Gastrocnemius medialis (tissue), 4 donors: Measurements from ENCODE around the gene ALG8. TPM values are rescaled to one million over a fixed set of nuclear protein-coding genes. Genes with fewer than 3 reads are reported as not detected.
"Not testable (repeated sequence)": the region's sequence is repeated elsewhere in the genome, so short reads cannot be mapped to it uniquely, and the experiment has no call there.

Experiments used
- ATAC-seq, 2 donors: fragments of 150-250 bp; one replicate each; pipeline ENCODE4 v1.9.1; 2016
- DNase-seq, 2 donors: peaks; one replicate each; pipeline ENCODE4 v3.0.0-alpha.2; 2019
- H3K27ac ChIP-seq, 4 donors: fragments of 200-600 bp; sonication (generic); 1 replicate in 1 of 4; 2 replicates in 3 of 4; pipeline ENCODE4 v1.5.1; 2016 to 2018; ENCODE audit warnings: mild to moderate bottlenecking in 2 of 4, moderate library complexity in 1 of 4
- H3K27me3 ChIP-seq, 3 donors: fragments of 200-600 bp; sonication (generic) in 2 of 3; 1 replicate in 1 of 3; 2 replicates in 2 of 3; pipeline versions ENCODE4 v1.5.1 to v1.6.0; 2016 to 2019; ENCODE audit warnings: mild to moderate bottlenecking in 1 of 3, moderate library complexity in 1 of 3
- H3K36me3 ChIP-seq, 2 donors: fragments of 200-600 bp; sonication (generic) in 1 of 2; one replicate each; pipeline ENCODE4 v1.5.1; 2017 to 2018
- H3K4me1 ChIP-seq, 2 donors: fragments of 200-600 bp; sonication (generic) in 1 of 2; one replicate each; pipeline ENCODE4 v1.5.1; 2016 to 2017; ENCODE audit warnings: mild to moderate bottlenecking in 2 of 2
- H3K4me3 ChIP-seq, 4 donors: fragments of 200-600 bp; sonication (generic) in 3 of 4; 1 replicate in 1 of 4; 2 replicates in 3 of 4; pipeline ENCODE4 v1.5.1; 2016 to 2019; ENCODE audit warnings: mild to moderate bottlenecking in 2 of 4
- H3K9me3 ChIP-seq, 3 donors: fragments of 200-600 bp; sonication (generic) in 2 of 3; 1 replicate in 1 of 3; 2 replicates in 2 of 3; pipeline ENCODE4 v1.5.1; 2016 to 2019
- CTCF ChIP-seq, 5 experiments: fragments of 450-650 bp in 3 of 5; fragments of 200-600 bp in 2 of 5; sonication (generic) in 2 of 5; IDR thresholded peaks in 4 of 5; conservative IDR thresholded peaks in 1 of 5; 1 replicate in 4 of 5; 2 replicates in 1 of 5; pipeline ENCODE4 v1.5.1; 2016 to 2019; ENCODE audit warnings: antibody characterized with exemption in 5 of 5, mild to moderate bottlenecking in 3 of 5, moderate library complexity in 3 of 5
- POLR2A ChIP-seq, 2 donors: fragments of 450-650 bp; IDR thresholded peaks; one replicate each; pipeline ENCODE4 v1.6.1; 2017; ENCODE audit warnings: antibody characterized with exemption in 2 of 2, mild to moderate bottlenecking in 2 of 2, moderate library complexity in 2 of 2
- in situ Hi-C, 4 donors: fragments of 200-750 bp; cut with MboI; loops; one replicate each; pipeline versions ENCODE4 v1.15.0 to v1.8.0; 2017; ENCODE audit warnings: low sequenced_read_pairs in 4 of 4
- intact Hi-C: fragments of 100-400 bp; cut with DNase I; formaldehyde crosslinking; loops from one replicate; pipeline ENCODE4 v1.15.1; 2023; ENCODE audit warnings: low total_unique reads
- total RNA-seq, 4 donors: library from RNA; depleted of rRNA; stranded (reverse); fragments of >200 nt; gene quantifications; one replicate each; pipeline versions ENCODE4 v1.1.0 to v1.2.3, GENCODE V29; 2016

Gene ALG8
- total RNA-seq, 4 donors from 2014 or later = 9.0 to 12.9 (median 10.9) TPM

GRCh38 chr11:78094250-78094649, 45.2 kb downstream of the ALG8 start:
- no peak overlapping the region for H3K4me3 ChIP-seq
- H3K36me3 ChIP-seq = no peaks in the 10 kb centered on the region
- no peak for ATAC-seq
- H3K4me1 ChIP-seq = no peaks in the 10 kb centered on the region
- no peak overlapping the region for H3K27ac ChIP-seq
- in situ Hi-C loops = no loop called here
- DNase-seq = no peak
- intact Hi-C loops = no loop called here
- TF ChIP-seq CTCF (IDR thresholded peaks at IDR 0.05 in 4 of 5, conservative IDR thresholded peaks at IDR 0.05 in 1 of 5) (no peak), POLR2A (IDR thresholded peaks at IDR 0.05) (no peak)
- H3K27me3 ChIP-seq = no peaks in the 10 kb centered on the region
- no peaks in the 10 kb centered on the region for H3K9me3 ChIP-seq

GRCh38 chr11:78086521-78087074, 52.8 kb downstream of the ALG8 start:
- H3K36me3 ChIP-seq, ATAC-seq, DNase-seq, H3K9me3 ChIP-seq, H3K4me1 ChIP-seq, intact Hi-C loops, in situ Hi-C loops, H3K27me3 ChIP-seq, H3K27ac ChIP-seq, H3K4me3 ChIP-seq: not testable (repeated sequence)

- TF ChIP-seq POLR2A (IDR thresholded peaks at IDR 0.05) (no peak), CTCF (IDR thresholded peaks at IDR 0.05 in 4 of 5, conservative IDR thresholded peaks at IDR 0.05 in 1 of 5) (no peak)
- no peak overlapping the region for H3K27ac ChIP-seq
- in situ Hi-C loops = no loop called here
- H3K4me3 ChIP-seq = no peak overlapping the region
- H3K4me1 ChIP-seq = no peaks in the 10 kb centered on the region
- no peaks in the 10 kb centered on the region for H3K36me3 ChIP-seq
- no peak for ATAC-seq
- no peak for DNase-seq
- intact Hi-C loops = no loop called here
- H3K27me3 ChIP-seq = no peaks in the 10 kb centered on the region
- no peaks in the 10 kb centered on the region for H3K9me3 ChIP-seq
Observed at GRCh38 chr11:78085972-78086371, 53.5 kb downstream of the ALG8 start.

GRCh38 chr11:78084506-78084905, 54.9 kb downstream of the ALG8 start:
- intact Hi-C loops = not testable (repeated sequence)

GRCh38 chr11:78083021-78083420, 56.4 kb downstream of the ALG8 start:
- TF ChIP-seq POLR2A (IDR thresholded peaks at IDR 0.05) = no peak
- TF ChIP-seq CTCF (IDR thresholded peaks at IDR 0.05 in 4 of 5, conservative IDR thresholded peaks at IDR 0.05 in 1 of 5) = no peak
- in situ Hi-C loops = no loop called here
- Histone ChIP-seq H3K27me3 (no peaks in the 10 kb centered on the region), H3K4me1 (peaks cover 5 to 17% of the 10 kb centered on the region in 2 donors), H3K27ac (no peak overlapping the region), H3K9me3 (no peaks in the 10 kb centered on the region), H3K4me3 (no peak overlapping the region), H3K36me3 (no peaks in the 10 kb centered on the region)
- intact Hi-C loops = no loop called here
- DNase-seq = no peak
- no peak for ATAC-seq

More at GRCh38 chr11:78084506-78084905, 54.9 kb downstream of the ALG8 start:
- H3K27ac ChIP-seq, H3K4me3 ChIP-seq, H3K36me3 ChIP-seq, in situ Hi-C loops, DNase-seq, H3K4me1 ChIP-seq, ATAC-seq, H3K9me3 ChIP-seq, H3K27me3 ChIP-seq: not testable (repeated sequence)

GRCh38 chr11:78082146-78082545, 57.3 kb downstream of the ALG8 start:
- no peak overlapping the region for H3K27ac ChIP-seq
- intact Hi-C loops = no loop called here

More at GRCh38 chr11:78082146-78082545, 57.3 kb downstream of the ALG8 start:
- in situ Hi-C loops = no loop called here
- Histone ChIP-seq H3K4me1 (peaks cover 13 to 25% of the 10 kb centered on the region in 2 donors), H3K36me3 (no peaks in the 10 kb centered on the region), H3K9me3 (no peaks in the 10 kb centered on the region), H3K4me3 (no peak overlapping the region), H3K27me3 (no peaks in the 10 kb centered on the region)
- no peak for ATAC-seq
- TF ChIP-seq POLR2A (IDR thresholded peaks at IDR 0.05) (no peak), CTCF (IDR thresholded peaks at IDR 0.05 in 4 of 5, conservative IDR thresholded peaks at IDR 0.05 in 1 of 5) (no peak)
- no peak for DNase-seq
